ENCODE results near the gene UBE2F.
A peak's percentile ranks its signal among the peaks of the same experiment; 100 is the strongest.

The UBE2F gene

DNA sequence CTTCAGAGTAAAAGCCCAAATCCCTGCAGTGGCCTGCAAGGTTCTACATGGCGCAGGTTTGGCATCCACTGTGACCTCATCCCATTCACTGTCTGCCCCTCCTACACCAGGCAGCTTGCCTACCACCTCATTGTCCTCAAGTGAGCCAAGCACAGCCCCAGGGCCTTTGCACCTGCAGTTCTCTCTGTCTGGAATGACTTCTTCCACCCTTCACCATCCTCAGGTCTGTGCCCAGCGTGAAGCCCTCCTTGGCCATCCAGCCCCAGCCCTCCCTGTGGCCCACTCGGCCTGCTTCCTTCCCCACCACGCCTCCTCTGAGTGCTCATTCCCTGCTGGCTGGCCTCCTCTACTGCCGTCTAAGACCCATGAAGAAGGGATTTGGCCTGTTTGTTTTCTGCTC lies 32.6 kb upstream of the UBE2F start:
- no peak overlapping the region for H3K4me3 ChIP-seq (ENCODE audit: severe bottlenecking)
- H3K36me3 ChIP-seq (ENCODE audit: low read depth): no peaks in the 10 kb centered on the region
- DNase-seq (ENCODE audit: low spot score) (no peak), ATAC-seq (ENCODE audit: low read depth) (no peak)
- H3K9me3 ChIP-seq (ENCODE audit: severe bottlenecking): no peaks in the 10 kb centered on the region
- no peaks in the 10 kb centered on the region for H3K27me3 ChIP-seq (ENCODE audit: insufficient read depth, poor library complexity, severe bottlenecking)
- H3K27ac ChIP-seq (ENCODE audit: poor library complexity, severe bottlenecking): no peak overlapping the region
- H3K4me1 ChIP-seq (ENCODE audit: insufficient read depth, poor library complexity, severe bottlenecking): peaks cover 11% of the 10 kb centered on the region
- TF ChIP-seq, protein P1, sequence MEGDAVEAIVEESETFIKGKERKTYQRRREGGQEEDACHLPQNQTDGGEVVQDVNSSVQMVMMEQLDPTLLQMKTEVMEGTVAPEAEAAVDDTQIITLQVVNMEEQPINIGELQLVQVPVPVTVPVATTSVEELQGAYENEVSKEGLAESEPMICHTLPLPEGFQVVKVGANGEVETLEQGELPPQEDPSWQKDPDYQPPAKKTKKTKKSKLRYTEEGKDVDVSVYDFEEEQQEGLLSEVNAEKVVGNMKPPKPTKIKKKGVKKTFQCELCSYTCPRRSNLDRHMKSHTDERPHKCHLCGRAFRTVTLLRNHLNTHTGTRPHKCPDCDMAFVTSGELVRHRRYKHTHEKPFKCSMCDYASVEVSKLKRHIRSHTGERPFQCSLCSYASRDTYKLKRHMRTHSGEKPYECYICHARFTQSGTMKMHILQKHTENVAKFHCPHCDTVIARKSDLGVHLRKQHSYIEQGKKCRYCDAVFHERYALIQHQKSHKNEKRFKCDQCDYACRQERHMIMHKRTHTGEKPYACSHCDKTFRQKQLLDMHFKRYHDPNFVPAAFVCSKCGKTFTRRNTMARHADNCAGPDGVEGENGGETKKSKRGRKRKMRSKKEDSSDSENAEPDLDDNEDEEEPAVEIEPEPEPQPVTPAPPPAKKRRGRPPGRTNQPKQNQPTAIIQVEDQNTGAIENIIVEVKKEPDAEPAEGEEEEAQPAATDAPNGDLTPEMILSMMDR (IDR thresholded peaks at IDR 0.05; ENCODE audit: poor library complexity, severe bottlenecking): no peak

DNA sequence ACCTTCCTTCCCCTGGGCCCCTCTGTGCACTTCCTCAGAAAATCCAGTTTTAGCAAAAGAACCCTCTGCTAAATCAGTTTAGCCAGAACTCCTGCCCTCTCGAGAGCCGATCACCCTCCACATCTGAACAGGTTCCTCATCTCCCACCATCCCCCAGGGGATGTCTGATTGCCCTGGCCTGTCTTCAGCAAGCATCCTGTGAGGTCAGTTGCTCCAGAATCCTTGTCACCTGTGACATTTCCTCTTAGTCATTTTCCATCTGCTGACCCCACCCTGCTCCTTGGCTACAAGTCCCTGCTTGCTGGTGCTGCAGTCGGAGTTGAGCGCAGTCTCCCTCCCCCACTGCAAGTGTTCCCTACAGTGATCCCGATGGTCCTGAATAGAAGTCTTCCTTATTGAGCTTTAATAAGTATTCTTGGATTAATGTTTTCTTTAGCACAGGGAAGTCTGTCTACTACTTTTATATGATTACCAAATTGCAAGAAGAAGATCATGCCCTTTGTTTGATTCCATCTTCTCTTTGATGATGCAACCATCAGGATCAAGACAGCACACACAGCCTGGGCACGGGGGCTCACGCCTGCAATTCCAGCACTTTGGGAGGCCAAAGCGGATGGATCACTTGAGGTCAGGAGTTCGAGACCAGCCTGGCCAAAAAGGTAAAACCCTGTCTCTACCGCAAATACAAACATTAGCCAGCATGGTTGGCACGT lies 30.9 kb upstream of the UBE2F start:
- peaks cover 11% of the 10 kb centered on the region for H3K4me1 ChIP-seq (ENCODE audit: insufficient read depth, poor library complexity, severe bottlenecking)
- peak; percentile 77 for ATAC-seq (ENCODE audit: low read depth)
- TF ChIP-seq, protein P1 (IDR thresholded peaks at IDR 0.05; ENCODE audit: poor library complexity, severe bottlenecking): no peak
- H3K36me3 ChIP-seq (ENCODE audit: low read depth): no peaks in the 10 kb centered on the region
- H3K4me3 ChIP-seq (ENCODE audit: severe bottlenecking): no peak overlapping the region
- H3K27me3 ChIP-seq (ENCODE audit: insufficient read depth, poor library complexity, severe bottlenecking): no peaks in the 10 kb centered on the region
- no peak overlapping the region for H3K27ac ChIP-seq (ENCODE audit: poor library complexity, severe bottlenecking)
- no peak for DNase-seq (ENCODE audit: low spot score)
- no peaks in the 10 kb centered on the region for H3K9me3 ChIP-seq (ENCODE audit: severe bottlenecking)

DNA sequence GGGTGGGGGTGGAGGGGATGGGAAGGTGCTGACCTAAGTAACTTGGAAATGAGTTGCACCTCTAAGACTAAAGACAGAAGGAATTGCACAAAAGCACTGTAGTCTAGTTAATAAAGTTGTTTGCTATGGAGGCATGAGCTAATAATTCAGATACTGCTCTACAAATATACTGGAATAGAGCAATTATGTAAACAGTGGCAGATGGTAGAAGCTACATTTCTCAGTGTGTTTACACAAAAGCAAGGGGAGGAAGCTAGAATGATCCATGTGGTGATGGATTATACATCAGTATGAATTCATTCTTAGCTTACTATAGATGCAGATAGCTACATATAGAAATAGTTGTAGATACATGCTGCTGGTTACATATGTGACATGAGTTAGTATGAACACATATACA lies 27.6 kb upstream of the UBE2F start:
- Histone ChIP-seq H3K27ac (ENCODE audit: poor library complexity, severe bottlenecking) (no peak overlapping the region), H3K9me3 (ENCODE audit: severe bottlenecking) (no peaks in the 10 kb centered on the region), H3K27me3 (ENCODE audit: insufficient read depth, poor library complexity, severe bottlenecking) (no peaks in the 10 kb centered on the region), H3K4me3 (ENCODE audit: severe bottlenecking) (no peak overlapping the region), H3K36me3 (ENCODE audit: low read depth) (no peaks in the 10 kb centered on the region), H3K4me1 (ENCODE audit: insufficient read depth, poor library complexity, severe bottlenecking) (peaks cover 11% of the 10 kb centered on the region)
- ATAC-seq (ENCODE audit: low read depth): no peak
- no peak for DNase-seq (ENCODE audit: low spot score)
- TF ChIP-seq, protein P1 (IDR thresholded peaks at IDR 0.05; ENCODE audit: poor library complexity, severe bottlenecking): no peak

DNA sequence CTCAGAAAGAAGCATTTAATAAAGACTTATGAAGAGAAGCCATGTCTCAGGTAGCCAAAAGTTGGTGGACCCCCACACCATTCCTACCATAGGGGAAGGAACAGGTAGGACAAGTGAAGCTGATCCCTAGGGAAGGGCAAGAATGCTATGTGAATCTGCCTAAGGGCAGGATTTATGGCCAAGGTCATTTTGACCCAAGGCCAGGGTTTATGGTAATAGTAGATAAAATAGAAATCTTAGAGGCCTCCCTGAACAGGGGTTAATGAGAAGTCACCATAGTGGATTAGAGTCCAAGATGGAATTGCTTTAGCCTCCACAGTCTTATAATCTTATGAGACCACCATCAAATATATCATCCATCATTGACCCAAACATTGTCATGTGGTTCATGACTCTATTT lies 26.0 kb upstream of the UBE2F start:
- Histone ChIP-seq H3K4me3 (ENCODE audit: severe bottlenecking) (no peak overlapping the region), H3K27me3 (ENCODE audit: insufficient read depth, poor library complexity, severe bottlenecking) (no peaks in the 10 kb centered on the region), H3K27ac (ENCODE audit: poor library complexity, severe bottlenecking) (no peak overlapping the region), H3K36me3 (ENCODE audit: low read depth) (no peaks in the 10 kb centered on the region), H3K4me1 (ENCODE audit: insufficient read depth, poor library complexity, severe bottlenecking) (peaks cover 5% of the 10 kb centered on the region), H3K9me3 (ENCODE audit: severe bottlenecking) (no peaks in the 10 kb centered on the region)
- ATAC-seq (ENCODE audit: low read depth) (no peak), DNase-seq (ENCODE audit: low spot score) (no peak)
- TF ChIP-seq, protein P1 (IDR thresholded peaks at IDR 0.05; ENCODE audit: poor library complexity, severe bottlenecking): no peak

DNA sequence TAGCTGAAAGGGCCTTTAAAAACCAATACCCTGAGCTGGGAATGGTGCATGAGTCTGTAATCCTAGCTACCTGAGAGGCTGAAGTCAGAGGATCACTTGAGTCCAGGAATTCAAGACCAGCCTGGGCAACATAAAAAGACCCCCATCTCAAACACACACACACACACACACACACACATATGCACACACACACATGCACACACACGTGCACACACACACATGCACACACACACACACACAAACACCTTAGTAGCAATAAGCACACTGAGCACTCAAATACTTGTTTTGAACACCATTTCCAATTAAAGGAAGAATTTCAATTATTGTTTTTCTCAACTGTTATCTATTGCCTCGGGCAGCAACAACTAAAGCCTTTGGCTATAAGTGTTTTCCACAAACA lies 25.6 kb upstream of the UBE2F start:
- Histone ChIP-seq H3K4me1 (ENCODE audit: insufficient read depth, poor library complexity, severe bottlenecking) (peaks cover under 1% of the 10 kb centered on the region), H3K27ac (ENCODE audit: poor library complexity, severe bottlenecking) (no peak overlapping the region), H3K27me3 (ENCODE audit: insufficient read depth, poor library complexity, severe bottlenecking) (no peaks in the 10 kb centered on the region), H3K4me3 (ENCODE audit: severe bottlenecking) (no peak overlapping the region), H3K36me3 (ENCODE audit: low read depth) (no peaks in the 10 kb centered on the region), H3K9me3 (ENCODE audit: severe bottlenecking) (no peaks in the 10 kb centered on the region)
- TF ChIP-seq, protein P1 (IDR thresholded peaks at IDR 0.05; ENCODE audit: poor library complexity, severe bottlenecking): no peak
- ATAC-seq (ENCODE audit: low read depth): no peak
- no peak for DNase-seq (ENCODE audit: low spot score)

All from RWPE2 (cell line).